Tibial artery (tissue), 4 donors: Measurements from ENCODE around the gene CACNA1E.

Experiments
- DNase-seq, 2 donors: peaks; one replicate each; pipeline ENCODE4 v3.0.0-alpha.2; 2019
- H3K27ac ChIP-seq, 2 donors: fragments of 200-600 bp; sonication (generic) in 1 of 2; 1 replicate in 1 of 2; 2 replicates in 1 of 2; pipeline ENCODE4 v1.5.1; 2018 to 2019; ENCODE audit warnings: mild to moderate bottlenecking in 1 of 2
- H3K27me3 ChIP-seq, 2 donors: fragments of 200-600 bp; sonication (generic) in 1 of 2; one replicate each; pipeline versions ENCODE4 v1.5.1 to v1.6.0; 2016 to 2019
- H3K36me3 ChIP-seq, 3 donors: fragments of 200-600 bp; sonication (generic) in 2 of 3; one replicate each; pipeline ENCODE4 v1.5.1; 2016 to 2019; ENCODE audit warnings: mild to moderate bottlenecking in 2 of 3
- H3K4me1 ChIP-seq, 4 donors: fragments of 200-600 bp; sonication (generic) in 2 of 4; 1 replicate in 3 of 4; 2 replicates in 1 of 4; pipeline ENCODE4 v1.5.1; 2016 to 2019
- H3K4me3 ChIP-seq, 2 donors: fragments of 200-600 bp; sonication (generic) in 1 of 2; 1 replicate in 1 of 2; 2 replicates in 1 of 2; pipeline ENCODE4 v1.5.1; 2018 to 2019; ENCODE audit warnings: mild to moderate bottlenecking in 2 of 2
- H3K9me3 ChIP-seq, 3 donors: fragments of 200-600 bp; sonication (generic) in 1 of 3; one replicate each; pipeline ENCODE4 v1.5.1; 2016 to 2019
- CTCF ChIP-seq, 2 experiments: fragments of 200-600 bp in 1 of 2; fragments of 450-650 bp in 1 of 2; IDR thresholded peaks; one replicate each; pipeline ENCODE4 v1.5.1; 2017 to 2019; ENCODE audit warnings: antibody characterized with exemption in 2 of 2, mild to moderate bottlenecking in 1 of 2, moderate library complexity in 1 of 2
- intact Hi-C: fragments of 100-400 bp; cut with DNase I; formaldehyde crosslinking; loops from one replicate; pipeline ENCODE4 v1.15.0; 2023; ENCODE audit warnings: low total_unique reads

CACNA1E gene

GRCh38 chr1:181659321-181659957, 176.1 kb downstream of the CACNA1E start:
- H3K27me3 ChIP-seq, result no peaks in the 10 kb centered on the region
- DNase-seq, result no peak
- TF ChIP-seq CTCF (IDR thresholded peaks at IDR 0.05), result no peak

GRCh38 chr1:181660621-181661020, 177.3 kb downstream of the CACNA1E start:
- DNase-seq, result no peak
- TF ChIP-seq CTCF (IDR thresholded peaks at IDR 0.05), result no peak
- H3K9me3 ChIP-seq, result no peaks in the 10 kb centered on the region
- H3K27me3 ChIP-seq, result no peaks in the 10 kb centered on the region
- H3K4me1 ChIP-seq, result no peaks in the 10 kb centered on the region
- H3K4me3 ChIP-seq, result no peak overlapping the region
- intact Hi-C loops, result no loop called here
- no peak overlapping the region for H3K27ac ChIP-seq
- no peaks in the 10 kb centered on the region for H3K36me3 ChIP-seq

More at GRCh38 chr1:181659321-181659957, 176.1 kb downstream of the CACNA1E start:
- Histone ChIP-seq H3K27ac (no peak overlapping the region), H3K9me3 (no peaks in the 10 kb centered on the region), H3K4me1 (no peaks in the 10 kb centered on the region), H3K4me3 (no peak overlapping the region), H3K36me3 (no peaks in the 10 kb centered on the region)
- intact Hi-C loops, result no loop called here

GRCh38 chr1:181661569-181661968, 178.3 kb downstream of the CACNA1E start:
- H3K9me3 ChIP-seq, result no peaks in the 10 kb centered on the region
- no peaks in the 10 kb centered on the region for H3K4me1 ChIP-seq
- H3K4me3 ChIP-seq, result no peak overlapping the region
- no peaks in the 10 kb centered on the region for H3K27me3 ChIP-seq
- DNase-seq, result no peak
- intact Hi-C loops, result no loop called here
- H3K27ac ChIP-seq, result no peak overlapping the region
- TF ChIP-seq CTCF (IDR thresholded peaks at IDR 0.05), result no peak
- no peaks in the 10 kb centered on the region for H3K36me3 ChIP-seq

GRCh38 chr1:181662606-181663005, 179.3 kb downstream of the CACNA1E start:
- no peaks in the 10 kb centered on the region for H3K27me3 ChIP-seq
- intact Hi-C loops, result no loop called here
- no peaks in the 10 kb centered on the region for H3K9me3 ChIP-seq
- H3K4me3 ChIP-seq, result no peak overlapping the region
- H3K4me1 ChIP-seq, result no peaks in the 10 kb centered on the region
- no peak for DNase-seq
- H3K27ac ChIP-seq, result no peak overlapping the region
- no peak for TF ChIP-seq CTCF (IDR thresholded peaks at IDR 0.05)
- no peaks in the 10 kb centered on the region for H3K36me3 ChIP-seq

GRCh38 chr1:181664543-181664942, 181.2 kb downstream of the CACNA1E start:
- no peak overlapping the region for H3K4me3 ChIP-seq
- DNase-seq, result no peak
- H3K9me3 ChIP-seq, result no peaks in the 10 kb centered on the region
- TF ChIP-seq CTCF (IDR thresholded peaks at IDR 0.05), result no peak
- H3K27me3 ChIP-seq, result no peaks in the 10 kb centered on the region
- no peaks in the 10 kb centered on the region for H3K36me3 ChIP-seq
- H3K4me1 ChIP-seq, result no peaks in the 10 kb centered on the region
- H3K27ac ChIP-seq, result no peak overlapping the region
- intact Hi-C loops, result no loop called here

- Histone ChIP-seq H3K4me1 (no peaks in the 10 kb centered on the region), H3K27me3 (peaks cover 0 to 2% of the 10 kb centered on the region in 2 donors), H3K9me3 (no peaks in the 10 kb centered on the region), H3K36me3 (no peaks in the 10 kb centered on the region), H3K4me3 (no peak overlapping the region), H3K27ac (no peak overlapping the region)
- no peak for DNase-seq
- intact Hi-C loops, result no loop called here
- no peak for TF ChIP-seq CTCF (IDR thresholded peaks at IDR 0.05)
These were observed 185.9 kb downstream of the CACNA1E start for GRCh38 chr1:181669246-181669645.
